GM21717 (cell line): ENCODE measurements around the gene ACO2.
A peak's percentile ranks its signal among the peaks of the same experiment; 100 is the strongest.
"Not testable (repeated sequence)": the region's sequence is repeated elsewhere in the genome, so short reads cannot be mapped to it uniquely, and the experiment has no call there.

Source experiments
- ATAC-seq: cut with Tn5 transposase; IDR thresholded peaks from one replicate; pipeline ENCODE4 v1.9.1; 2021; ENCODE audit warnings: mild to moderate bottlenecking, moderate library complexity; ENCODE audit not compliant: unreplicated experiment

The ACO2 gene

GRCh38 chr22:41538583-41538982 is 69.7 kb downstream of the ACO2 start:
- no peak for ATAC-seq

- no peak for ATAC-seq
These were observed 70.5 kb downstream of the ACO2 start for GRCh38 chr22:41539146-41540005.

GRCh38 chr22:41540006-41540315 is 71.0 kb downstream of the ACO2 start:
- ATAC-seq = no peak

- no peak for ATAC-seq
These were observed 71.4 kb downstream of the ACO2 start for GRCh38 chr22:41540365-41540764.

- ATAC-seq = no peak
These were observed 72.6 kb downstream of the ACO2 start for GRCh38 chr22:41541484-41541883.

- ATAC-seq = no peak
These were observed 73.3 kb downstream of the ACO2 start for GRCh38 chr22:41542224-41542623.

- ATAC-seq = peak; percentile 67
These were observed 75.1 kb downstream of the ACO2 start, which contains the start of gene POLR3H for GRCh38 chr22:41543854-41544670. POLR3H (minus strand) TSS chr22:41544470; CDS start chr22:41544101, 369 bp downstream.

GRCh38 chr22:41544671-41545476 is 76.0 kb downstream of the ACO2 start:
- no peak for ATAC-seq

- no peak for ATAC-seq
These were observed 79.9 kb downstream of the ACO2 start for GRCh38 chr22:41548830-41549211.

GRCh38 chr22:41550952-41551491 is 82.1 kb downstream of the ACO2 start:
- no peak for ATAC-seq

GRCh38 chr22:41551877-41552582 is 83.1 kb downstream of the ACO2 start:
- ATAC-seq = no peak

- ATAC-seq = no peak
These were observed 86.5 kb downstream of the ACO2 start for GRCh38 chr22:41555325-41555982.

- no peak for ATAC-seq
These were observed 87.6 kb downstream of the ACO2 start for GRCh38 chr22:41556561-41556960.

- no peak for ATAC-seq
These were observed 88.7 kb downstream of the ACO2 start for GRCh38 chr22:41557401-41558240.

- not testable (repeated sequence) for ATAC-seq
These were observed 89.3 kb downstream of the ACO2 start for GRCh38 chr22:41558241-41558630.

GRCh38 chr22:41560095-41560471 is 91.2 kb downstream of the ACO2 start:
- no peak for ATAC-seq

- ATAC-seq = no peak
These were observed 92.4 kb downstream of the ACO2 start for GRCh38 chr22:41561335-41561734.

- no peak for ATAC-seq
These were observed 92.9 kb downstream of the ACO2 start for GRCh38 chr22:41561788-41562187.

GRCh38 chr22:41562461-41562860 is 93.5 kb downstream of the ACO2 start:
- no peak for ATAC-seq
